ENCODE measurements around the gene POLR2C.

DNA sequence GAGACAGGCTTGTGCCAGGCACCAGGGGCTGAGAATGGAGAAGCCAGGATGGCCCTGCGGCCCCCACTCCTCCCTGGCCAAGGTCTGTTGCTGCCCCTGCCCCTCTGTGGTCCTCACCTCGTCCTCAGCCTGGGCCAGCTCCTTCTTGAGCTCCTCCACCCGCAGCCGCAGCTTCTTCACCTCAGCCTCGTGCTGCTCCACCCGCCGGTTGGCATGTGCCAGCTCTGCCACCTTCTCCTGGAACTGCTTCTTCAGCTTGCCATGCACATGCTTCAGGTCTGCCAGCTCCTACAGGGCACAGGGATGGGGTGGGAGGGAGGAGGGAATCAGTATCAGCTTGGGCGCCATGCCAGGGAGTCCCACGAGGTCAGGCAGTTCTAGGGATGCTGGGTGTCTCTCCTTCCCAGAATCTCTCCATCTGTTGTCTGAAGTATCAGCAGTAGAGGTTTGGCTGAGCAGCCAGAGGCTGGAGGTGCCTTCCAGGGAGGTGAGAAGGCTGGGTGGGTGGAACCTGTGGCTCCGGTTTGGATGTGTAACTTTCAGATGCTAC is 53.8 kb downstream of the POLR2C start:
- TF ChIP-seq, protein P1, sequence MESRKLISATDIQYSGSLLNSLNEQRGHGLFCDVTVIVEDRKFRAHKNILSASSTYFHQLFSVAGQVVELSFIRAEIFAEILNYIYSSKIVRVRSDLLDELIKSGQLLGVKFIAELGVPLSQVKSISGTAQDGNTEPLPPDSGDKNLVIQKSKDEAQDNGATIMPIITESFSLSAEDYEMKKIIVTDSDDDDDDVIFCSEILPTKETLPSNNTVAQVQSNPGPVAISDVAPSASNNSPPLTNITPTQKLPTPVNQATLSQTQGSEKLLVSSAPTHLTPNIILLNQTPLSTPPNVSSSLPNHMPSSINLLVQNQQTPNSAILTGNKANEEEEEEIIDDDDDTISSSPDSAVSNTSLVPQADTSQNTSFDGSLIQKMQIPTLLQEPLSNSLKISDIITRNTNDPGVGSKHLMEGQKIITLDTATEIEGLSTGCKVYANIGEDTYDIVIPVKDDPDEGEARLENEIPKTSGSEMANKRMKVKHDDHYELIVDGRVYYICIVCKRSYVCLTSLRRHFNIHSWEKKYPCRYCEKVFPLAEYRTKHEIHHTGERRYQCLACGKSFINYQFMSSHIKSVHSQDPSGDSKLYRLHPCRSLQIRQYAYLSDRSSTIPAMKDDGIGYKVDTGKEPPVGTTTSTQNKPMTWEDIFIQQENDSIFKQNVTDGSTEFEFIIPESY (IDR thresholded peaks at IDR 0.05) = no peak
- TF ChIP-seq ZNF24 (IDR thresholded peaks at IDR 0.05) = no peak
- no peak for TF ChIP-seq POLR2AphosphoS2 (IDR thresholded peaks at IDR 0.05; ENCODE audit: low read depth, low read length)
- TF ChIP-seq TAF1 (IDR thresholded peaks at IDR 0.05; ENCODE audit: borderline replicate concordance, low read depth, low read length) = no peak
- TF ChIP-seq, protein P2, sequence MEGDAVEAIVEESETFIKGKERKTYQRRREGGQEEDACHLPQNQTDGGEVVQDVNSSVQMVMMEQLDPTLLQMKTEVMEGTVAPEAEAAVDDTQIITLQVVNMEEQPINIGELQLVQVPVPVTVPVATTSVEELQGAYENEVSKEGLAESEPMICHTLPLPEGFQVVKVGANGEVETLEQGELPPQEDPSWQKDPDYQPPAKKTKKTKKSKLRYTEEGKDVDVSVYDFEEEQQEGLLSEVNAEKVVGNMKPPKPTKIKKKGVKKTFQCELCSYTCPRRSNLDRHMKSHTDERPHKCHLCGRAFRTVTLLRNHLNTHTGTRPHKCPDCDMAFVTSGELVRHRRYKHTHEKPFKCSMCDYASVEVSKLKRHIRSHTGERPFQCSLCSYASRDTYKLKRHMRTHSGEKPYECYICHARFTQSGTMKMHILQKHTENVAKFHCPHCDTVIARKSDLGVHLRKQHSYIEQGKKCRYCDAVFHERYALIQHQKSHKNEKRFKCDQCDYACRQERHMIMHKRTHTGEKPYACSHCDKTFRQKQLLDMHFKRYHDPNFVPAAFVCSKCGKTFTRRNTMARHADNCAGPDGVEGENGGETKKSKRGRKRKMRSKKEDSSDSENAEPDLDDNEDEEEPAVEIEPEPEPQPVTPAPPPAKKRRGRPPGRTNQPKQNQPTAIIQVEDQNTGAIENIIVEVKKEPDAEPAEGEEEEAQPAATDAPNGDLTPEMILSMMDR (IDR thresholded peaks at IDR 0.05 in 2 of 3, conservative IDR thresholded peaks at IDR 0.05 in 1 of 3; ENCODE audit: control insufficient read depth in 2 of 3, extremely low read depth in 1 of 3, insufficient read depth in 1 of 3, low read depth in 3 of 3, low read length in 3 of 3) = no peak
- no peak for TF ChIP-seq POLR2AphosphoS5 (IDR thresholded peaks at IDR 0.05; ENCODE audit: low read length)
- no peak for TF ChIP-seq CEBPB (IDR thresholded peaks at IDR 0.05; ENCODE audit: borderline replicate concordance in 1 of 2, low read depth in 2 of 2, low read length in 2 of 2)
